ENCODE measurements around the gene GPC3.

GPC3 gene

DNA sequence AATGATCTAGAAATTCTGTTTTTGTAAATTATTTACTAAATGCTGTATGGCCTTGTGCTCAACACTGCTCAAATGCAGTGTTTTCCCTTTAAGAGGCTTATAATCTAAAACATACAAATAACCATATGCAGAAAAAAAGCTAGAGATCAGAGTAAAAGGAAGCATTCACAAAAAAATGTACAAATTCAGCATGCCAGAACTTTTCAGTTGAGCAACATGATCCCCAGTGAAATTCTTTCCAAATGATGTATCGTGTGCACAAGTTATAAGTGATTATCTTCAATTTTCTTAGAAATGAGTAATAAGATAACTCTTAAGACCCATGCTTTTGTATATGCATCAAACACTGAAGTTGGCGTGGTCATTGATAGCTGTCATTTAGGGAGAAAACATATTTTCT, 5.0 kb downstream of the GPC3 start:
- no peak for TF ChIP-seq ZFX (IDR thresholded peaks at IDR 0.05; ENCODE audit: borderline replicate concordance)
- TF ChIP-seq, protein P1, sequence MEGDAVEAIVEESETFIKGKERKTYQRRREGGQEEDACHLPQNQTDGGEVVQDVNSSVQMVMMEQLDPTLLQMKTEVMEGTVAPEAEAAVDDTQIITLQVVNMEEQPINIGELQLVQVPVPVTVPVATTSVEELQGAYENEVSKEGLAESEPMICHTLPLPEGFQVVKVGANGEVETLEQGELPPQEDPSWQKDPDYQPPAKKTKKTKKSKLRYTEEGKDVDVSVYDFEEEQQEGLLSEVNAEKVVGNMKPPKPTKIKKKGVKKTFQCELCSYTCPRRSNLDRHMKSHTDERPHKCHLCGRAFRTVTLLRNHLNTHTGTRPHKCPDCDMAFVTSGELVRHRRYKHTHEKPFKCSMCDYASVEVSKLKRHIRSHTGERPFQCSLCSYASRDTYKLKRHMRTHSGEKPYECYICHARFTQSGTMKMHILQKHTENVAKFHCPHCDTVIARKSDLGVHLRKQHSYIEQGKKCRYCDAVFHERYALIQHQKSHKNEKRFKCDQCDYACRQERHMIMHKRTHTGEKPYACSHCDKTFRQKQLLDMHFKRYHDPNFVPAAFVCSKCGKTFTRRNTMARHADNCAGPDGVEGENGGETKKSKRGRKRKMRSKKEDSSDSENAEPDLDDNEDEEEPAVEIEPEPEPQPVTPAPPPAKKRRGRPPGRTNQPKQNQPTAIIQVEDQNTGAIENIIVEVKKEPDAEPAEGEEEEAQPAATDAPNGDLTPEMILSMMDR (IDR thresholded peaks at IDR 0.05): no peak
- no peak overlapping the region for H3K27ac ChIP-seq

DNA sequence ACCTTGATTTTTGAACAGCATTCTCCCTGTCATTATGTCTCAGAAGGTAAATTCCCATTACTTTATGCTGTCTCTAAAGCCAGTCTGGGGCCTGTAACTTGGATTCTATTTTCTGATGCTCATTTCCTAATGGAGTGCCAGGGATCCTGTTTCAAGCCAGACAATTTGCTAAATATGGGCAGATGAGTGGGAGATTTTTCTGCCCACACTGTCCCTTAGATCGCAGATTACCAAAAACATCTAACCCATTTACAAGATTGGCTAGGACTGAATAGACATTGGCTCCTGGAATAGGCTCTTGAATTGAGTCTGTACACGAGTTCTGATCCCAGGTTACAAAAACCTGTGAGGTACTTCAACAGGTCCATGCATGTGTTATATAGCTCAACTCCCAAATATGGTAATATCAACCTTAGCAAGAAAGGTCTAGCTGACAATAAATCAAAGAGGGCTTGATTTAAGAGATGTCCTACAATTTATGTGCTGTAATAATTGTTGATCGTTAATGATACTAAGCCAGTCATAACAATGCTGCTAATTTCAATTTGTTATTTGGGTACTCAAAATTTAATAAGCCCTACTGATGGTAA, 5.7 kb downstream of the GPC3 start:
- H3K27ac ChIP-seq: no peak overlapping the region
- TF ChIP-seq ZFX (IDR thresholded peaks at IDR 0.05; ENCODE audit: borderline replicate concordance): no peak
- TF ChIP-seq, protein P1 (IDR thresholded peaks at IDR 0.05): no peak

DNA sequence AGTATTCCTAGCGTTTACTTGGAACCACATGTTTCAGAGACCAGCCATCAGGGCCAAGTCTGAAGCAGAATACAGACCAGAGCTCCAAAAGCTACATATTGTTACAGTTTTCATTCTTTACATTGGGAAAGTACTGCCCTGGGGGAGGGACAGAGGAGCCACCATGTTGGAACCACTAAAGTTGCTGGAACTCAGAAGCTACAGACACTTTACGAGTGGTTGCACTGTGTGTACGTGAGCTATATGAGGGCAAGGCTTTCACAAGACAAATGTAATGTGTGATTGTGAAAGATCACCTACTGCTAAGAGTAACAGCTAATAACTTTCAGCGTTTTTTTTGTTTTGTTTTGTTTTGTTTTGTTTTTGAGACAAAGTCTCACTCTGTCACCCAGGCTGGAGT, 11.7 kb downstream of the GPC3 start:
- no peak for TF ChIP-seq ZFX (IDR thresholded peaks at IDR 0.05; ENCODE audit: borderline replicate concordance)
- TF ChIP-seq, protein P1 (IDR thresholded peaks at IDR 0.05): no peak
- H3K27ac ChIP-seq: no peak overlapping the region

DNA sequence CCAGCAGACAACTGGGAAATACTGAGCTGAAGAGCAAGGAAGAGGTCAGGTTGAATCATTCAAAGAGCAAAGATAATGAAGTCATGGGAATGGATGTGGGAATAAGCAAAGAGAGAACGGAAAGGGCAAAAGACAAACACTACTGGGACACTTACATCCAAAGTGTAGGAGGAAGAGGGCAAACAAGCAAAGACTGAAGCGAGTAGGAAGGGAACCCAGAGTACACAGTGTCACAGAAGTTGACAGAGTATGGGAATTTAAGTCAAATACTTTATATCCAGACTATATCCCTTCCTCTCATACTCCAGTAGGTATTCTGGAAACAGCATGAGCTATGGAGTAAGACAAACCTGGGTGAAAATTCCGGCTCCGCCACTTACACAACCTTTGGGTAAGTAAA, 12.5 kb downstream of the GPC3 start:
- no peak overlapping the region for H3K27ac ChIP-seq
- TF ChIP-seq, protein P1 (IDR thresholded peaks at IDR 0.05): no peak
- TF ChIP-seq ZFX (IDR thresholded peaks at IDR 0.05; ENCODE audit: borderline replicate concordance): no peak

DNA sequence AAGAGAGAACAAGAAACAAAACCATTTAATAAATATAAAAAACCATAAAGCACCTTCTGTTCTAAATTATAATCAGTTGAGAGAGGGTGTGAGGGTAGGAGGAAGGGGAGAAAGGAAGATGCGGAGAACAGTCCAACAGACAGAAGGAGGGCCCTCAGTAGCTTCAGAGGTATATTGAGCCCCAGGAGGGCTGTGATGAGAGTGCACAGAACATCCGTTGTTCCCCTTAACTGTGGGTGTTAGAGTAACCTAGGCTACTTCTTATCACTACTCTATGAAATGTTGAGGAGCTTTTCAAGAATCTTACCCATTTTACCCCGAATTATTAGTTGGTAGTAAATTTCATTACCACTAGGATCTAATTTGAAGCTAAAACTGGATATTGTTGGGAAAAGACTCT, 13.8 kb downstream of the GPC3 start:
- TF ChIP-seq, protein P1 (IDR thresholded peaks at IDR 0.05): no peak
- no peak for TF ChIP-seq ZFX (IDR thresholded peaks at IDR 0.05; ENCODE audit: borderline replicate concordance)
- no peak overlapping the region for H3K27ac ChIP-seq

DNA sequence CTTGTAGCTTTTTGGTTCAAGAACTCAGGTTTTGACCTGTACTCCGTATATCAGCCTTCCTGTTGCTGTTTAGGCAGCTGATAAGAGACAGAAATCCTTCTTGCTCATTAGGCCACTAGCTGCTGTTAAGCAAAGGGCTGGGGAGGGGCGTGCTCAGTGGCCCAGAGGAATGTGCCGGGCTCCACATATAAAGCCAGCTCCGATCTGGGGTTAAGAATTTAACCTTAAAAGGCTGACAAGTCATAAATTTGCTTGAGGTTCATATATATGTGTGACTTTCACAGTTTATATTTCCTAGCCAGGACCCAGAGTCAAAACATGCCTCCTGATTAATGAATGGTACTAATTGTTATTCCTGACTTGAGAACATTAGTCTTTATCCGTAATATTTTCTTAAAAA, 15.3 kb downstream of the GPC3 start:
- TF ChIP-seq, protein P1 (IDR thresholded peaks at IDR 0.05): no peak
- TF ChIP-seq ZFX (IDR thresholded peaks at IDR 0.05; ENCODE audit: borderline replicate concordance): no peak
- no peak overlapping the region for H3K27ac ChIP-seq

DNA sequence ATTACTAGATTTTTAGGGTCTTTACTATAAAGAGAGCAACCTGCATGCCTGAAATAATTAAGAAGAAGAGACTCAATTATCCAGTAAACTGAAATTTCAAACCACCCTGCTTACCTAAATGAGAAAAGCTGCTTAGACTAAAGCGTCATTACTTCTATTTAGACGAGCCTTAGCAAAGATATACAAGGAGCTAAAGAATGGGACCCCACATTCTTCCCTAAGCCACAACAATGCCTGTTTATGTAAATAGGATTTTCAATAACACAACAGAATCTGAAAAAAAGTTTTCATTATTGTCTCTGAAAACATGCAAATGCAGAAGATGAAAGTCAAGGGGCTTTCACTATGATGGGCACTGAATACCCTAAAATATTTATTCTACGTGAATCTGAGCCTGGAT, 16.2 kb downstream of the GPC3 start:
- TF ChIP-seq, protein P1 (IDR thresholded peaks at IDR 0.05): no peak
- TF ChIP-seq ZFX (IDR thresholded peaks at IDR 0.05; ENCODE audit: borderline replicate concordance): no peak
- H3K27ac ChIP-seq: no peak overlapping the region
